Type B pancreatic cell (in vitro differentiated cells): ENCODE results near the gene MICALL2. TPM values are rescaled to one million over a fixed set of nuclear protein-coding genes. Genes with fewer than 3 reads are reported as not detected.

Experiments used
- DNase-seq: peaks from one replicate; pipeline ENCODE4 v3.0.0; 2021; ENCODE audit warnings: mixed read lengths; ENCODE audit not compliant: unreplicated experiment; ENCODE audit errors: extremely low spot score
- H3K27ac Mint-ChIP-seq: 2 replicates; pipeline ENCODE4 v1.8.0; 2021; ENCODE audit warnings: mild to moderate bottlenecking, mixed read lengths
- H3K27me3 Mint-ChIP-seq: 2 replicates; pipeline ENCODE4 v1.8.0; 2021; ENCODE audit warnings: mixed read lengths
- H3K36me3 Mint-ChIP-seq: 2 replicates; pipeline ENCODE4 v1.8.0; 2021; ENCODE audit warnings: mixed read lengths
- H3K4me1 Mint-ChIP-seq: one replicate; pipeline ENCODE4 v1.8.0; 2021; ENCODE audit warnings: mixed read lengths; ENCODE audit not compliant: unreplicated experiment
- H3K4me3 Mint-ChIP-seq: 2 replicates; pipeline ENCODE4 v1.8.0; 2021; ENCODE audit warnings: mild to moderate bottlenecking, mixed read lengths
- H3K9me3 Mint-ChIP-seq: 2 replicates; pipeline ENCODE4 v1.8.0; 2021; ENCODE audit warnings: mixed read lengths
- CTCF ChIP-seq: fragments of 200-600 bp; sonication (generic); conservative IDR thresholded peaks from 2 replicates; pipeline ENCODE4 v1.5.0; 2021; ENCODE audit warnings: antibody characterized with exemption, mild to moderate bottlenecking
- long read RNA-seq: library from polyadenylated mRNA; unstranded; transcript quantifications from one replicate; pipeline ENCODE4 v2.0.0, GENCODE V29; 2020
- total RNA-seq: library from RNA; stranded (reverse); gene quantifications from 2 replicates; pipeline ENCODE4 v1.2.1, GENCODE V29; 2021; ENCODE audit warnings: low replicate concordance

The MICALL2 gene
- total RNA-seq = 5.6 and 12.3 TPM in 2 replicates
- long read RNA-seq = 0 reads

- DNase-seq = no peak
- TF ChIP-seq CTCF = no peak
- Mint-ChIP-seq H3K36me3 (no peaks in the 10 kb centered on the region), H3K27me3 (no peaks in the 10 kb centered on the region), H3K4me3 (peak within 1 kb of the TSS; percentile 77), H3K4me1 (peaks cover 15% of the 10 kb centered on the region), H3K27ac (peak within 1 kb of the TSS; percentile 29), H3K9me3 (no peaks in the 10 kb centered on the region)
Measured at GRCh38 chr7:1458683-1459511, at the start of gene MICALL2. TSS of gene MICALL2 (minus strand) at chr7:1459470. CDS start at chr7:1459326, 144 bp downstream.

- no peak for TF ChIP-seq CTCF
- Mint-ChIP-seq H3K9me3 (no peaks in the 10 kb centered on the region), H3K4me3 (no peak overlapping the region), H3K27ac (peak overlapping the region; percentile 52), H3K36me3 (no peaks in the 10 kb centered on the region), H3K27me3 (no peaks in the 10 kb centered on the region), H3K4me1 (peaks cover 4% of the 10 kb centered on the region)
- DNase-seq = no peak
Measured at GRCh38 chr7:1508277-1508758, 49.0 kb upstream of the MICALL2 start.

GRCh38 chr7:1505731-1506550 is 46.7 kb upstream of the MICALL2 start:
- Mint-ChIP-seq H3K36me3 (no peaks in the 10 kb centered on the region), H3K4me3 (peak overlapping the region; percentile 80), H3K4me1 (peaks cover 12% of the 10 kb centered on the region), H3K27ac (no peak overlapping the region), H3K27me3 (no peaks in the 10 kb centered on the region), H3K9me3 (no peaks in the 10 kb centered on the region)
- no peak for TF ChIP-seq CTCF
- no peak for DNase-seq

- peak; percentile 92 for DNase-seq
- no peaks in the 10 kb centered on the region for H3K36me3 Mint-ChIP-seq
- no peaks in the 10 kb centered on the region for H3K27me3 Mint-ChIP-seq
- peak within 1 kb of the TSS; percentile 89 for H3K4me3 Mint-ChIP-seq
- TF ChIP-seq CTCF = peak; percentile 92
- no peak within 1 kb of the TSS for H3K27ac Mint-ChIP-seq
- H3K9me3 Mint-ChIP-seq = no peaks in the 10 kb centered on the region
- peaks cover 12% of the 10 kb centered on the region for H3K4me1 Mint-ChIP-seq
Measured at GRCh38 chr7:1503816-1504775, 44.8 kb upstream of the MICALL2 start, which contains the start of gene INTS1. TSS of gene INTS1 (minus strand) at chr7:1504389. CDS start at chr7:1503960, 429 bp downstream.

- no peak for DNase-seq
- H3K9me3 Mint-ChIP-seq = no peaks in the 10 kb centered on the region
- H3K27ac Mint-ChIP-seq = no peak overlapping the region
- TF ChIP-seq CTCF = no peak
- peaks cover 12% of the 10 kb centered on the region for H3K4me1 Mint-ChIP-seq
- H3K36me3 Mint-ChIP-seq = no peaks in the 10 kb centered on the region
- peak overlapping the region; percentile 86 for H3K4me3 Mint-ChIP-seq
- no peaks in the 10 kb centered on the region for H3K27me3 Mint-ChIP-seq
Measured at GRCh38 chr7:1503390-1503789, 44.1 kb upstream of the MICALL2 start.
